GM23248 (cell line): ENCODE measurements around the gene CREBBP. TPM values are rescaled to one million over a fixed set of nuclear protein-coding genes. Genes with fewer than 3 reads are reported as not detected.

Experiments used
- DNase-seq: peaks from one replicate; pipeline ENCODE4 v3.0.0-alpha.2; 2015
- H2AFZ ChIP-seq: fragments of 200-600 bp; sonication (generic); 2 replicates; pipeline ENCODE4 v1.6.1; 2016; ENCODE audit warnings: antibody characterized with exemption
- H3F3A ChIP-seq: fragments of 200-600 bp; sonication (generic); 2 replicates; pipeline ENCODE4 v1.6.1; 2016; ENCODE audit warnings: mild to moderate bottlenecking, antibody characterized with exemption, mixed run types; ENCODE audit not compliant: insufficient read depth
- H3K27ac ChIP-seq: fragments of 200-600 bp; sonication (generic); 2 replicates; pipeline ENCODE4 v1.5.1; 2016; ENCODE audit warnings: mild to moderate bottlenecking
- H3K27me3 ChIP-seq: fragments of 200-600 bp; sonication (generic); replicated peaks from 2 replicates; pipeline ENCODE4 v1.6.1; 2016; ENCODE audit warnings: mild to moderate bottlenecking; ENCODE audit not compliant: insufficient read depth
- H3K36me3 ChIP-seq: fragments of 200-600 bp; sonication (generic); 2 replicates; pipeline ENCODE4 v1.6.1; 2016; ENCODE audit warnings: low read depth, mild to moderate bottlenecking
- H3K4me1 ChIP-seq: fragments of 200-600 bp; sonication (generic); 2 replicates; pipeline ENCODE4 v1.6.1; 2016; ENCODE audit warnings: mild to moderate bottlenecking; ENCODE audit not compliant: insufficient read depth
- H3K4me2 ChIP-seq: fragments of 200-600 bp; sonication (generic); one replicate; pipeline ENCODE4 v1.6.1; 2016; ENCODE audit warnings: mild to moderate bottlenecking; ENCODE audit not compliant: unreplicated experiment
- H3K4me3 ChIP-seq: fragments of 200-600 bp; sonication (generic); 2 replicates; pipeline ENCODE4 v1.5.1; 2016; ENCODE audit warnings: mild to moderate bottlenecking
- H3K79me2 ChIP-seq: fragments of 200-600 bp; sonication (generic); 2 replicates; pipeline ENCODE4 v1.6.1; 2016; ENCODE audit warnings: mild to moderate bottlenecking; ENCODE audit not compliant: insufficient read depth
- H3K9ac ChIP-seq: fragments of 200-600 bp; sonication (generic); 2 replicates; pipeline ENCODE4 v1.6.1; 2016; ENCODE audit warnings: mild to moderate bottlenecking
- H3K9me2 ChIP-seq: fragments of 200-600 bp; sonication (generic); 2 replicates; pipeline ENCODE4 v1.6.1; 2016; ENCODE audit warnings: mixed run types, mild to moderate bottlenecking, moderate library complexity; ENCODE audit not compliant: insufficient read depth
- H3K9me3 ChIP-seq: fragments of 200-600 bp; sonication (generic); one replicate; pipeline ENCODE4 v1.6.1; 2017; ENCODE audit warnings: low read depth
- H4K20me1 ChIP-seq: fragments of 200-600 bp; sonication (generic); 2 replicates; pipeline ENCODE4 v1.6.0; 2016; ENCODE audit not compliant: insufficient read depth
- EZH2 ChIP-seq: fragments of 200-600 bp; sonication (generic); IDR thresholded peaks from 2 replicates; pipeline ENCODE4 v1.6.1; 2018; ENCODE audit warnings: antibody characterized with exemption, mild to moderate bottlenecking; ENCODE audit not compliant: insufficient read depth, poor library complexity, severe bottlenecking
- EZH2phosphoT487 ChIP-seq: fragments of 200-600 bp; sonication (generic); IDR thresholded peaks from 2 replicates; pipeline ENCODE4 v1.6.1; 2018; ENCODE audit warnings: antibody characterized with exemption, moderate library complexity, mild to moderate bottlenecking, low read depth; ENCODE audit not compliant: insufficient read depth
- WGBS, 2 experiments: methylation state at CpG; one replicate each; pipeline ENCODE4 v1.1.6; 2015 to 2017; ENCODE audit warnings: low lambda C conversion rate in 2 of 2, low coverage in 1 of 2; ENCODE audit errors: missing lambda C conversion rate in 2 of 2; 5-methylcytosine and 5-hydroxymethylcytosine counted together
- in situ Hi-C: fragments of 300-500 bp; cut with MboI; formaldehyde crosslinking; loops from 2 replicates; pipeline ENCODE4 v1.15.0; 2020
- polyA plus RNA-seq: library from polyadenylated mRNA; unstranded; fragments of >200 nt; fragmentation: Nextera tagmentation; extraction: Ambion mirVana; gene quantifications from 2 replicates; pipeline ENCODE4 v1.2.1, GENCODE V29; 2016
- total RNA-seq: library from RNA; depleted of rRNA; stranded (reverse); fragments of >200 nt; shearing (Covaris generic); gene quantifications from 2 replicates; pipeline ENCODE4 v1.2.3, GENCODE V29; 2014

Gene CREBBP
- total and polyA plus RNA-seq, 2 experiments from 2014 or later, result 11.7 to 11.9 TPM

GRCh38 chr16:3841729-3842508, 38.6 kb downstream of the CREBBP start:
- DNase-seq, result no peak
- peaks cover 3% of the 10 kb centered on the region; the same call in 1 of the 2 replicates for H3K36me3 ChIP-seq
- in situ Hi-C loops, result no loop called here
- H3K27ac ChIP-seq, result peak overlapping the region; percentile 34; the same call in 1 of the 2 replicates
- H3K9me3 ChIP-seq, result no peaks in the 10 kb centered on the region
- H2AFZ ChIP-seq, result no peak overlapping the region
- no peaks in the 10 kb centered on the region for H3K27me3 ChIP-seq
- H4K20me1 ChIP-seq, result peaks cover 24% of the 10 kb centered on the region
- H3K4me1 ChIP-seq, result peaks cover 31% of the 10 kb centered on the region
- H3K79me2 ChIP-seq, result peaks cover 100% of the 10 kb centered on the region
- no peak overlapping the region for H3K4me3 ChIP-seq
- 67 to 69% methylated on average over 10 of the region's 10 CpGs for WGBS, 2 experiments
- no peak overlapping the region for H3K9ac ChIP-seq
- H3K4me2 ChIP-seq, result peak overlapping the region; percentile 24
- H3F3A ChIP-seq, result peaks cover 26% of the 10 kb centered on the region
- no peaks in the 10 kb centered on the region for H3K9me2 ChIP-seq
- TF ChIP-seq EZH2 (no peak), EZH2phosphoT487 (no peak)

- peaks cover 16% of the 10 kb centered on the region; the same call in 1 of the 2 replicates for H3F3A ChIP-seq
- H3K9ac ChIP-seq, result no peak overlapping the region
- no peak for TF ChIP-seq EZH2phosphoT487
- no peak for TF ChIP-seq EZH2
- no peak for DNase-seq
- H3K79me2 ChIP-seq, result peaks cover 100% of the 10 kb centered on the region
- in situ Hi-C loops, result no loop called here
- no peak overlapping the region for H3K27ac ChIP-seq
- no peaks in the 10 kb centered on the region for H3K9me3 ChIP-seq
- no peaks in the 10 kb centered on the region for H3K27me3 ChIP-seq
- H3K4me2 ChIP-seq, result no peak overlapping the region
- WGBS, 2 experiments, result 92 to 93% methylated on average over 4 of the region's 4 CpGs
- H3K36me3 ChIP-seq, result no peaks in the 10 kb centered on the region
- peaks cover 31% of the 10 kb centered on the region for H3K4me1 ChIP-seq
- peaks cover 20% of the 10 kb centered on the region for H4K20me1 ChIP-seq
- H3K9me2 ChIP-seq, result no peaks in the 10 kb centered on the region
- no peak overlapping the region for H3K4me3 ChIP-seq
- no peak overlapping the region for H2AFZ ChIP-seq
Observed at GRCh38 chr16:3839402-3840184, 40.9 kb downstream of the CREBBP start.

GRCh38 chr16:3838600-3839401, 41.7 kb downstream of the CREBBP start:
- DNase-seq, result peak; percentile 16
- in situ Hi-C loops, result no loop called here

More at GRCh38 chr16:3838600-3839401, 41.7 kb downstream of the CREBBP start:
- WGBS, 2 experiments, result 94% methylated on average over 9 of the region's 9 CpGs
- no peaks in the 10 kb centered on the region for H3K9me2 ChIP-seq
- H4K20me1 ChIP-seq, result peaks cover 26% of the 10 kb centered on the region
- 0 out of 2 replicates have a peak overlapping the region, but pooled peaks have one; percentile 0 for H3K4me3 ChIP-seq
- H3F3A ChIP-seq, result peaks cover 16% of the 10 kb centered on the region; the same call in 1 of the 2 replicates
- H3K4me2 ChIP-seq, result peak overlapping the region; percentile 0
- no peaks in the 10 kb centered on the region for H3K27me3 ChIP-seq
- TF ChIP-seq EZH2phosphoT487 (no peak), EZH2 (no peak)
- H3K9me3 ChIP-seq, result no peaks in the 10 kb centered on the region
- H3K36me3 ChIP-seq, result no peaks in the 10 kb centered on the region
- no peak overlapping the region for H2AFZ ChIP-seq
- peaks cover 31% of the 10 kb centered on the region for H3K4me1 ChIP-seq
- H3K79me2 ChIP-seq, result peaks cover 100% of the 10 kb centered on the region
- no peak overlapping the region for H3K9ac ChIP-seq
- no peak overlapping the region for H3K27ac ChIP-seq
